ENCODE measurements around the gene KCNC1. TPM values are rescaled to one million over a fixed set of nuclear protein-coding genes. Genes with fewer than 3 reads are reported as not detected.

Gene KCNC1
- total and polyA plus RNA-seq, 4 donors: 0.54 TPM; not detected in 3

DNA sequence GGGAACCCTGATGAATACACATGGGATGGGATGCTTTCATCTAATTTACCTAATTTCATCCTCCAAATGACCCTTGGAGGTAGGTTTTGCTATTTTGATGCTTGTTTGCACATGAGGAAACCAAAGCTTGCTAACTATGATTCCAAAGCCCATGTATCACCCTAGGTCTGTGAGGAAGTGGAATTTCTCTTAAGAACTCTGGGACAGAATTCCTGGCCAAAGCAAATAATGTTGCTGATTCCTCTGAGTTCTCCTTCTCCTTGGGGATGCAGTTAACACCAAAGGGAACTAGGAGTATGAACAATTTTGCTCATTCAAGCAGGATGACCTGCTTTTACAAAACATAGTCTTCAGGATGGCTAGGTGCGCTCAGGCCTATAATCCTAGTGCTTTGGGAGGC is 80.0 kb downstream of the KCNC1 start:
- H3K4me3 ChIP-seq (ENCODE audit: low read depth in 1 of 3, low read length in 3 of 3): no peak overlapping the region

DNA sequence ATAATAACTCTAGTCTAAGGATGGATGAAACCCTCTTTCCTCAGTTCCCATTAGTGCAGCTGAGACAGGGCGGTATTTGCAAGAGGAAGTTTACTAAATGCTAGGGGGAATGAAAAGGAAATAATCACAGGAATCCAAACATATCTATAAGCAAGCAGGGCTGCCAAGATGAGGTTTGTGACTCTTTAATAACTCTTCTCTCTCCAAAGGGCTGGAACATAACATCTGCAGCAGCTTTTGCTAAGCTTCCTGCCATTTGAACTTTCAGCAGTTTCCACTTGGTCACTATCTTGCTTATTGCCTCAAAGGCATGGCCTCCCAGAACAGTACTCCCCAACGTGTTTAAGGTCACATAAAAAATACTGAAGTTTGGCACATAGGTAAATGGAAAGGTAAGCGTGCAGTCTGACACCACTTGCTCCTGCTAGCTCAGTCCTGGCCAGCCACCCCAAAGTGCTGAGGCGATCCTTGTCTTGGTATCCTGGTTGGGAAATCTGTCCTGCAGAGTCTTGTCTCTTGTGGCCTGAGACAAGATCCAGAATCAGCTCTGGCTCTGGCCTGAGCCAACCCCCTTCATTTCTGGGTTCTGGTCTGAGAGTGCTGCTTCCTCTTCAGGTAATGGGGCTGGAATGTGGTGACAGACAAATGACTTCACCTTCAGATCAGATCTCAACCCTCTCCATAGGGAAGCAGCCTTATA is 81.8 kb downstream of the KCNC1 start:
- 80% methylated on average over 4 of the region's 4 CpGs for WGBS
- DNase-seq (ENCODE audit: low spot score): no peak
- Histone ChIP-seq H3K9me3 (ENCODE audit: control insufficient read depth in 4 of 4, low read length in 3 of 4) (no peaks in the 10 kb centered on the region), H3K36me3 (ENCODE audit: control insufficient read depth in 4 of 4, insufficient read depth in 3 of 4, low read depth in 1 of 4, low read length in 3 of 4) (no peaks in the 10 kb centered on the region), H3K27me3 (ENCODE audit: control insufficient read depth in 4 of 4, insufficient read depth in 4 of 4, low read length in 3 of 4) (no peaks in the 10 kb centered on the region), H3K4me1 (ENCODE audit: control insufficient read depth in 4 of 4, insufficient read depth in 4 of 4, low read length in 3 of 4) (no peaks in the 10 kb centered on the region), H3K9ac (ENCODE audit: low read depth in 1 of 2, low read length in 2 of 2) (no peak overlapping the region), H3K4me3 (ENCODE audit: low read depth in 1 of 3, low read length in 3 of 3) (no peak overlapping the region), H3K27ac (ENCODE audit: low read depth in 1 of 2, low read length in 2 of 2) (no peak overlapping the region)
- TF ChIP-seq YY1 (IDR thresholded peaks at IDR 0.05): no peak
- no peak for TF ChIP-seq FOXA1 (IDR thresholded peaks at IDR 0.05)
- TF ChIP-seq RAD21 (IDR thresholded peaks at IDR 0.05): no peak
- TF ChIP-seq FOXA2 (IDR thresholded peaks at IDR 0.05): no peak
- TF ChIP-seq, protein P1, sequence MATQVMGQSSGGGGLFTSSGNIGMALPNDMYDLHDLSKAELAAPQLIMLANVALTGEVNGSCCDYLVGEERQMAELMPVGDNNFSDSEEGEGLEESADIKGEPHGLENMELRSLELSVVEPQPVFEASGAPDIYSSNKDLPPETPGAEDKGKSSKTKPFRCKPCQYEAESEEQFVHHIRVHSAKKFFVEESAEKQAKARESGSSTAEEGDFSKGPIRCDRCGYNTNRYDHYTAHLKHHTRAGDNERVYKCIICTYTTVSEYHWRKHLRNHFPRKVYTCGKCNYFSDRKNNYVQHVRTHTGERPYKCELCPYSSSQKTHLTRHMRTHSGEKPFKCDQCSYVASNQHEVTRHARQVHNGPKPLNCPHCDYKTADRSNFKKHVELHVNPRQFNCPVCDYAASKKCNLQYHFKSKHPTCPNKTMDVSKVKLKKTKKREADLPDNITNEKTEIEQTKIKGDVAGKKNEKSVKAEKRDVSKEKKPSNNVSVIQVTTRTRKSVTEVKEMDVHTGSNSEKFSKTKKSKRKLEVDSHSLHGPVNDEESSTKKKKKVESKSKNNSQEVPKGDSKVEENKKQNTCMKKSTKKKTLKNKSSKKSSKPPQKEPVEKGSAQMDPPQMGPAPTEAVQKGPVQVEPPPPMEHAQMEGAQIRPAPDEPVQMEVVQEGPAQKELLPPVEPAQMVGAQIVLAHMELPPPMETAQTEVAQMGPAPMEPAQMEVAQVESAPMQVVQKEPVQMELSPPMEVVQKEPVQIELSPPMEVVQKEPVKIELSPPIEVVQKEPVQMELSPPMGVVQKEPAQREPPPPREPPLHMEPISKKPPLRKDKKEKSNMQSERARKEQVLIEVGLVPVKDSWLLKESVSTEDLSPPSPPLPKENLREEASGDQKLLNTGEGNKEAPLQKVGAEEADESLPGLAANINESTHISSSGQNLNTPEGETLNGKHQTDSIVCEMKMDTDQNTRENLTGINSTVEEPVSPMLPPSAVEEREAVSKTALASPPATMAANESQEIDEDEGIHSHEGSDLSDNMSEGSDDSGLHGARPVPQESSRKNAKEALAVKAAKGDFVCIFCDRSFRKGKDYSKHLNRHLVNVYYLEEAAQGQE (IDR thresholded peaks at IDR 0.05): no peak
- TF ChIP-seq NR2F2 (IDR thresholded peaks at IDR 0.05): no peak
- TF ChIP-seq TAF1 (conservative IDR thresholded peaks at IDR 0.05): no peak
- TF ChIP-seq, protein P2, sequence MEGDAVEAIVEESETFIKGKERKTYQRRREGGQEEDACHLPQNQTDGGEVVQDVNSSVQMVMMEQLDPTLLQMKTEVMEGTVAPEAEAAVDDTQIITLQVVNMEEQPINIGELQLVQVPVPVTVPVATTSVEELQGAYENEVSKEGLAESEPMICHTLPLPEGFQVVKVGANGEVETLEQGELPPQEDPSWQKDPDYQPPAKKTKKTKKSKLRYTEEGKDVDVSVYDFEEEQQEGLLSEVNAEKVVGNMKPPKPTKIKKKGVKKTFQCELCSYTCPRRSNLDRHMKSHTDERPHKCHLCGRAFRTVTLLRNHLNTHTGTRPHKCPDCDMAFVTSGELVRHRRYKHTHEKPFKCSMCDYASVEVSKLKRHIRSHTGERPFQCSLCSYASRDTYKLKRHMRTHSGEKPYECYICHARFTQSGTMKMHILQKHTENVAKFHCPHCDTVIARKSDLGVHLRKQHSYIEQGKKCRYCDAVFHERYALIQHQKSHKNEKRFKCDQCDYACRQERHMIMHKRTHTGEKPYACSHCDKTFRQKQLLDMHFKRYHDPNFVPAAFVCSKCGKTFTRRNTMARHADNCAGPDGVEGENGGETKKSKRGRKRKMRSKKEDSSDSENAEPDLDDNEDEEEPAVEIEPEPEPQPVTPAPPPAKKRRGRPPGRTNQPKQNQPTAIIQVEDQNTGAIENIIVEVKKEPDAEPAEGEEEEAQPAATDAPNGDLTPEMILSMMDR (IDR thresholded peaks at IDR 0.05; ENCODE audit: low read depth, low read length, missing input control): no peak
- TF ChIP-seq, protein P3, sequence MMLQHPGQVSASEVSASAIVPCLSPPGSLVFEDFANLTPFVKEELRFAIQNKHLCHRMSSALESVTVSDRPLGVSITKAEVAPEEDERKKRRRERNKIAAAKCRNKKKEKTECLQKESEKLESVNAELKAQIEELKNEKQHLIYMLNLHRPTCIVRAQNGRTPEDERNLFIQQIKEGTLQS (IDR thresholded peaks at IDR 0.05): no peak
- no peak for TF ChIP-seq GABPA (IDR thresholded peaks at IDR 0.05 in 1 of 2, conservative IDR thresholded peaks at IDR 0.05 in 1 of 2)
- TF ChIP-seq JUND (IDR thresholded peaks at IDR 0.05): no peak
- TF ChIP-seq, protein P4, sequence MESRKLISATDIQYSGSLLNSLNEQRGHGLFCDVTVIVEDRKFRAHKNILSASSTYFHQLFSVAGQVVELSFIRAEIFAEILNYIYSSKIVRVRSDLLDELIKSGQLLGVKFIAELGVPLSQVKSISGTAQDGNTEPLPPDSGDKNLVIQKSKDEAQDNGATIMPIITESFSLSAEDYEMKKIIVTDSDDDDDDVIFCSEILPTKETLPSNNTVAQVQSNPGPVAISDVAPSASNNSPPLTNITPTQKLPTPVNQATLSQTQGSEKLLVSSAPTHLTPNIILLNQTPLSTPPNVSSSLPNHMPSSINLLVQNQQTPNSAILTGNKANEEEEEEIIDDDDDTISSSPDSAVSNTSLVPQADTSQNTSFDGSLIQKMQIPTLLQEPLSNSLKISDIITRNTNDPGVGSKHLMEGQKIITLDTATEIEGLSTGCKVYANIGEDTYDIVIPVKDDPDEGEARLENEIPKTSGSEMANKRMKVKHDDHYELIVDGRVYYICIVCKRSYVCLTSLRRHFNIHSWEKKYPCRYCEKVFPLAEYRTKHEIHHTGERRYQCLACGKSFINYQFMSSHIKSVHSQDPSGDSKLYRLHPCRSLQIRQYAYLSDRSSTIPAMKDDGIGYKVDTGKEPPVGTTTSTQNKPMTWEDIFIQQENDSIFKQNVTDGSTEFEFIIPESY (IDR thresholded peaks at IDR 0.05): no peak
- TF ChIP-seq RXRA (IDR thresholded peaks at IDR 0.05): no peak
- TF ChIP-seq EGR1 (IDR thresholded peaks at IDR 0.05; ENCODE audit: low read depth in 2 of 2): no peak
- TF ChIP-seq HNF4G (IDR thresholded peaks at IDR 0.05): no peak

More for the DNA sequence above, 80.0 kb downstream of the KCNC1 start:
- TF ChIP-seq, protein P1 (IDR thresholded peaks at IDR 0.05): no peak
- TF ChIP-seq EGR1 (IDR thresholded peaks at IDR 0.05; ENCODE audit: low read depth in 2 of 2) (no peak), YY1 (IDR thresholded peaks at IDR 0.05) (no peak), FOXA1 (IDR thresholded peaks at IDR 0.05) (no peak), GABPA (IDR thresholded peaks at IDR 0.05 in 1 of 2, conservative IDR thresholded peaks at IDR 0.05 in 1 of 2) (no peak), NR2F2 (IDR thresholded peaks at IDR 0.05) (no peak), SP1 (IDR thresholded peaks at IDR 0.05) (no peak)
- TF ChIP-seq, protein P5, sequence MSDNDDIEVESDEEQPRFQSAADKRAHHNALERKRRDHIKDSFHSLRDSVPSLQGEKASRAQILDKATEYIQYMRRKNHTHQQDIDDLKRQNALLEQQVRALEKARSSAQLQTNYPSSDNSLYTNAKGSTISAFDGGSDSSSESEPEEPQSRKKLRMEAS (IDR thresholded peaks at IDR 0.05): no peak
- TF ChIP-seq, protein P3 (IDR thresholded peaks at IDR 0.05): no peak
- Histone ChIP-seq H3K27ac (ENCODE audit: low read depth in 1 of 2, low read length in 2 of 2) (no peak overlapping the region), H3K9me3 (ENCODE audit: control insufficient read depth in 4 of 4, low read length in 3 of 4) (no peaks in the 10 kb centered on the region), H3K4me1 (ENCODE audit: control insufficient read depth in 4 of 4, insufficient read depth in 4 of 4, low read length in 3 of 4) (no peaks in the 10 kb centered on the region), H3K27me3 (ENCODE audit: control insufficient read depth in 4 of 4, insufficient read depth in 4 of 4, low read length in 3 of 4) (no peaks in the 10 kb centered on the region), H3K9ac (ENCODE audit: low read depth in 1 of 2, low read length in 2 of 2) (no peak overlapping the region), H3K36me3 (ENCODE audit: control insufficient read depth in 4 of 4, insufficient read depth in 3 of 4, low read depth in 1 of 4, low read length in 3 of 4) (no peaks in the 10 kb centered on the region)
- WGBS: 100% methylated on average over 1 of the region's 1 CpG
- no peak for DNase-seq (ENCODE audit: low spot score)
